ENCODE results near the gene ENOX1.

Gene ENOX1

DNA sequence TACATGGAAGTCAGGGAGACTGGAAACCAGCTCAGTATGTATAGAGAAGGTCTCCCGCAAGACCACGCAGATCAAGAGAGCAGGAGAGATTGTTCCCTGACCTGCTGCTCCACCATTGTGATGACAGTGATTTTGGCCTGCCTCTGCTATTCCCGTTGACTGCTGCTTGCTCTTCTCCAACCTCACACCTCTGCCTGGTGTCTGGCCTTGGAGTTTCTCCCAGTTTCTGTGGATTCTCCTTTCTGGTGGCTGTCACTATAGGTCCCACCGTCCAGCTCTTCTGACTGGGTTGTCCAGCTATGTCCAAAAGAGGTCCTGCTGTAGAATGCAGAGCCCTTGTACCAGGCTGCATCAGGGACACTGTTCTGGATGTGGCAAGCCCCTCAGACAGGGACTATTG is 591.7 kb downstream of the ENOX1 start:
- no peaks in the 10 kb centered on the region for H4K20me1 ChIP-seq (ENCODE audit: insufficient read depth, low read length)

GRCh38 chr13:43193789-43194420 is 592.9 kb downstream of the ENOX1 start:
- H3K36me3 ChIP-seq (replicated peaks; ENCODE audit: low read depth, low read length) = no peaks in the 10 kb centered on the region
- no peak overlapping the region for H3K4me2 ChIP-seq (ENCODE audit: low read length)
- no peaks in the 10 kb centered on the region for H3K4me1 ChIP-seq (ENCODE audit: low read length)
- H3K27ac ChIP-seq (ENCODE audit: low read length) = no peak overlapping the region
- H3K9ac ChIP-seq (ENCODE audit: low read length) = no peak overlapping the region
- H3K27me3 ChIP-seq (ENCODE audit: low read depth, low read length) = peaks cover 37% of the 10 kb centered on the region; the same call in 1 of the 2 replicates
- no peak overlapping the region for H3K4me3 ChIP-seq (ENCODE audit: low read length)
- TF ChIP-seq, protein P1, sequence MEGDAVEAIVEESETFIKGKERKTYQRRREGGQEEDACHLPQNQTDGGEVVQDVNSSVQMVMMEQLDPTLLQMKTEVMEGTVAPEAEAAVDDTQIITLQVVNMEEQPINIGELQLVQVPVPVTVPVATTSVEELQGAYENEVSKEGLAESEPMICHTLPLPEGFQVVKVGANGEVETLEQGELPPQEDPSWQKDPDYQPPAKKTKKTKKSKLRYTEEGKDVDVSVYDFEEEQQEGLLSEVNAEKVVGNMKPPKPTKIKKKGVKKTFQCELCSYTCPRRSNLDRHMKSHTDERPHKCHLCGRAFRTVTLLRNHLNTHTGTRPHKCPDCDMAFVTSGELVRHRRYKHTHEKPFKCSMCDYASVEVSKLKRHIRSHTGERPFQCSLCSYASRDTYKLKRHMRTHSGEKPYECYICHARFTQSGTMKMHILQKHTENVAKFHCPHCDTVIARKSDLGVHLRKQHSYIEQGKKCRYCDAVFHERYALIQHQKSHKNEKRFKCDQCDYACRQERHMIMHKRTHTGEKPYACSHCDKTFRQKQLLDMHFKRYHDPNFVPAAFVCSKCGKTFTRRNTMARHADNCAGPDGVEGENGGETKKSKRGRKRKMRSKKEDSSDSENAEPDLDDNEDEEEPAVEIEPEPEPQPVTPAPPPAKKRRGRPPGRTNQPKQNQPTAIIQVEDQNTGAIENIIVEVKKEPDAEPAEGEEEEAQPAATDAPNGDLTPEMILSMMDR (IDR thresholded peaks at IDR 0.05; ENCODE audit: low read depth, low read length) = no peak
- TF ChIP-seq EZH2phosphoT487 (IDR thresholded peaks at IDR 0.05; ENCODE audit: low read depth) = no peak
- H3K79me2 ChIP-seq (ENCODE audit: low read length) = no peaks in the 10 kb centered on the region
- no peak overlapping the region for H2AFZ ChIP-seq (ENCODE audit: low read depth, low read length)
- no peaks in the 10 kb centered on the region for H3K9me3 ChIP-seq (ENCODE audit: insufficient read depth, low read length)
- H4K20me1 ChIP-seq (ENCODE audit: insufficient read depth, low read length) = no peaks in the 10 kb centered on the region

More for the DNA sequence above, 591.7 kb downstream of the ENOX1 start:
- no peak for TF ChIP-seq EZH2phosphoT487 (IDR thresholded peaks at IDR 0.05; ENCODE audit: low read depth)
- TF ChIP-seq, protein P1 (IDR thresholded peaks at IDR 0.05; ENCODE audit: low read depth, low read length) = no peak
- no peaks in the 10 kb centered on the region for H3K9me3 ChIP-seq (ENCODE audit: insufficient read depth, low read length)
- no peaks in the 10 kb centered on the region for H3K36me3 ChIP-seq (replicated peaks; ENCODE audit: low read depth, low read length)
- no peaks in the 10 kb centered on the region for H3K4me1 ChIP-seq (ENCODE audit: low read length)
- H3K4me3 ChIP-seq (ENCODE audit: low read length) = no peak overlapping the region
- H3K27me3 ChIP-seq (ENCODE audit: low read depth, low read length) = peaks cover 37% of the 10 kb centered on the region; the same call in 1 of the 2 replicates
- no peak overlapping the region for H3K27ac ChIP-seq (ENCODE audit: low read length)
- H2AFZ ChIP-seq (ENCODE audit: low read depth, low read length) = no peak overlapping the region
- no peak overlapping the region for H3K4me2 ChIP-seq (ENCODE audit: low read length)
- H3K79me2 ChIP-seq (ENCODE audit: low read length) = no peaks in the 10 kb centered on the region
- H3K9ac ChIP-seq (ENCODE audit: low read length) = no peak overlapping the region

- Histone ChIP-seq H3K79me2 (ENCODE audit: low read length) (no peaks in the 10 kb centered on the region), H3K36me3 (replicated peaks; ENCODE audit: low read depth, low read length) (no peaks in the 10 kb centered on the region), H3K9me3 (ENCODE audit: insufficient read depth, low read length) (no peaks in the 10 kb centered on the region), H3K27me3 (ENCODE audit: low read depth, low read length) (peaks cover 18% of the 10 kb centered on the region; the same call in 1 of the 2 replicates), H3K4me2 (ENCODE audit: low read length) (no peak overlapping the region), H3K27ac (ENCODE audit: low read length) (no peak overlapping the region), H4K20me1 (ENCODE audit: insufficient read depth, low read length) (no peaks in the 10 kb centered on the region), H3K4me3 (ENCODE audit: low read length) (no peak overlapping the region), H3K4me1 (ENCODE audit: low read length) (no peaks in the 10 kb centered on the region), H2AFZ (ENCODE audit: low read depth, low read length) (no peak overlapping the region), H3K9ac (ENCODE audit: low read length) (no peak overlapping the region)
- no peak for TF ChIP-seq EZH2phosphoT487 (IDR thresholded peaks at IDR 0.05; ENCODE audit: low read depth)
- TF ChIP-seq, protein P1 (IDR thresholded peaks at IDR 0.05; ENCODE audit: low read depth, low read length) = no peak
These were observed 595.2 kb downstream of the ENOX1 start for GRCh38 chr13:43191546-43191945.

DNA sequence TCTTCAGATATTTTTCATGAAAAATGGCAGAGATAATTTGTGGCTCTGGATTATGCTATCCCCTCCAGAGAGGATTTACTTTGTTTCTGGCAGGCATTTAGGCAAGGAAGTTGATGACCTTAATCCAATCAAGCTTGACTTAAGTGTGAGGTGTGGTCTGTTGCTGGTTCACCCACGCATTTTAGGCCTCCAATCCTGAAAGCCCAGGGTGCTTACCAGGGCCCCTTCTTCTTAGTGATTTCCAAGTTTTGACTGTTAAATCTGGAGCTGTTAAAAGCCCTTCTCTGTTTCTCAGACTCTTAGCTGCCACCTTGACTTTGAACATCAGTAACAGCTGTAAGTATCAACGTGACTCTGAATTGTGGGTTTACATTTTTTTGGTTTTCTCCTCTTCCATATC is 601.5 kb downstream of the ENOX1 start:
- Histone ChIP-seq H3K27me3 (ENCODE audit: low read depth, low read length) (no peaks in the 10 kb centered on the region), H4K20me1 (ENCODE audit: insufficient read depth, low read length) (no peaks in the 10 kb centered on the region), H3K4me3 (ENCODE audit: low read length) (no peak overlapping the region), H3K9ac (ENCODE audit: low read length) (no peak overlapping the region), H3K36me3 (replicated peaks; ENCODE audit: low read depth, low read length) (no peaks in the 10 kb centered on the region), H3K4me1 (ENCODE audit: low read length) (no peaks in the 10 kb centered on the region), H3K27ac (ENCODE audit: low read length) (no peak overlapping the region), H3K79me2 (ENCODE audit: low read length) (no peaks in the 10 kb centered on the region), H3K4me2 (ENCODE audit: low read length) (no peak overlapping the region), H3K9me3 (ENCODE audit: insufficient read depth, low read length) (no peaks in the 10 kb centered on the region), H2AFZ (ENCODE audit: low read depth, low read length) (no peak overlapping the region)
- TF ChIP-seq EZH2phosphoT487 (IDR thresholded peaks at IDR 0.05; ENCODE audit: low read depth) = no peak
- TF ChIP-seq, protein P1 (IDR thresholded peaks at IDR 0.05; ENCODE audit: low read depth, low read length) = no peak
